Measurements from ENCODE around the gene FADS6. TPM values are rescaled to one million over a fixed set of nuclear protein-coding genes. Genes with fewer than 3 reads are reported as not detected.
A peak's percentile ranks its signal among the peaks of the same experiment; 100 is the strongest.

The FADS6 gene
- total and polyA plus RNA-seq, 2 of the 13 experiments (the other 11 are each of a cell fraction or from before 2014, with no cell fraction given): 0.11 TPM

DNA sequence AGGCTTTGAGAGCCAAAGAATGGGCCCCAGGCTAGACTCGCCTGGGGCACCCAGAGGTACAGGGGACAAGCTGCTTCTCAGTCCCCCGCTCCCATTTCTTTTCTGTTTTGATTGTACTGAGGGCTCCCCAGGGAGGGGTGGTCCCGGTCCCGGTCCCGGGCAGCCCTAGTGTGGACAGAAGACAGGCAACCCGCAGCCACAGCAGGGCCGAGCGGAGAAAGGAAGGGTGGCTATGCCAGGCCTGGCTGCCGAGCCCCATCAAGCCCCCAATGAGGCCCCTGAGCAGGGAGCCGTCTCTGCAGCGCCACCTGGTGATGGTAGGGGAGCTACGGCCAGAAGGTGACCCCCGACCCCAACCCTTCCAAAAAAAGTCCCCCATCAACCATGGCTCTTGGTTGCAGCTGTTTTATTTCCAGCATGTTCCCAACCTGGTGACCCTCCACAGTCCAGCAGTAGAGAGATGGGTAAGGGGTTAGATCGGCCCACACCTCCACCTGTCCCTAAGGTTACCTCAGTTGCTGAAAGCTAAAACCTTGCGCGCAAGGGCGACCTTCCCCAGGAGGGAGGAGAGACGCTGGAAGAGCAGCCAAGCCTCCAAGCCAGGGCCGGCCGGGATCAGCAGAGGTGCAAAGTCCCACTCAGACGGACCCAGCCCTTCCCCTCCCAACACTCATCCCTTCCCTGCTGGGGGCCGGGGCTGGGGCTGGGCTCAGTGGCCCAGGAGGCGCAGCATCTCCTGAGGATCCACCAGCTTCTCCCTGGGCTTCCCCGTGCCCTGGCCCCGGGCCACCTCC lies 31.1 kb downstream of the FADS6 start (continued):
- TF ChIP-seq ARID2 (CRISPR knock-in tag; IDR thresholded peaks at IDR 0.05; ENCODE audit: borderline replicate concordance): peak; percentile 77; the same call in 1 of the 2 replicates
- TF ChIP-seq ZNF558 (CRISPR knock-in tag; IDR thresholded peaks at IDR 0.05; ENCODE audit: borderline replicate concordance): no peak
- TF ChIP-seq MBNL3 (CRISPR knock-in tag; conservative IDR thresholded peaks at IDR 0.05): no peak
- TF ChIP-seq, protein P1, sequence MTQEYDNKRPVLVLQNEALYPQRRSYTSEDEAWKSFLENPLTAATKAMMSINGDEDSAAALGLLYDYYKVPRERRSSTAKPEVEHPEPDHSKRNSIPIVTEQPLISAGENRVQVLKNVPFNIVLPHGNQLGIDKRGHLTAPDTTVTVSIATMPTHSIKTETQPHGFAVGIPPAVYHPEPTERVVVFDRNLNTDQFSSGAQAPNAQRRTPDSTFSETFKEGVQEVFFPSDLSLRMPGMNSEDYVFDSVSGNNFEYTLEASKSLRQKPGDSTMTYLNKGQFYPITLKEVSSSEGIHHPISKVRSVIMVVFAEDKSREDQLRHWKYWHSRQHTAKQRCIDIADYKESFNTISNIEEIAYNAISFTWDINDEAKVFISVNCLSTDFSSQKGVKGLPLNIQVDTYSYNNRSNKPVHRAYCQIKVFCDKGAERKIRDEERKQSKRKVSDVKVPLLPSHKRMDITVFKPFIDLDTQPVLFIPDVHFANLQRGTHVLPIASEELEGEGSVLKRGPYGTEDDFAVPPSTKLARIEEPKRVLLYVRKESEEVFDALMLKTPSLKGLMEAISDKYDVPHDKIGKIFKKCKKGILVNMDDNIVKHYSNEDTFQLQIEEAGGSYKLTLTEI (CRISPR knock-in tag; conservative IDR thresholded peaks at IDR 0.05): no peak
- no peak for TF ChIP-seq ZNF431 (CRISPR knock-in tag; IDR thresholded peaks at IDR 0.05; ENCODE audit: borderline replicate concordance, low read depth)
- no peak for TF ChIP-seq FOSL1 (CRISPR knock-in tag; IDR thresholded peaks at IDR 0.05; ENCODE audit: borderline replicate concordance)
- no peak for TF ChIP-seq TERF1 (CRISPR knock-in tag; IDR thresholded peaks at IDR 0.05)
- no peak for TF ChIP-seq ELF1 (CRISPR knock-in tag; IDR thresholded peaks at IDR 0.05)
- no peak for TF ChIP-seq MIER3 (CRISPR knock-in tag; IDR thresholded peaks at IDR 0.05; ENCODE audit: borderline replicate concordance)
- no peak for TF ChIP-seq ZNF605 (CRISPR knock-in tag; IDR thresholded peaks at IDR 0.05)
- TF ChIP-seq SETDB1 (CRISPR knock-in tag; IDR thresholded peaks at IDR 0.05; ENCODE audit: borderline replicate concordance): no peak
- no peak for TF ChIP-seq RFX5 (IDR thresholded peaks at IDR 0.05; ENCODE audit: low read depth, low read length)
- TF ChIP-seq IRF2 (CRISPR knock-in tag; IDR thresholded peaks at IDR 0.05): 0 out of 2 replicates have a peak, but pooled peaks have one; percentile 24
- peak; percentile 55 for TF ChIP-seq AGO1 (IDR thresholded peaks at IDR 0.05; ENCODE audit: low read depth, low read length, poor library complexity, severe bottlenecking)
- no peak for TF ChIP-seq KLF9 (CRISPR knock-in tag; IDR thresholded peaks at IDR 0.05; ENCODE audit: low read depth)
- TF ChIP-seq HDAC1 (CRISPR knock-in tag; IDR thresholded peaks at IDR 0.05): no peak
- no peak for TF ChIP-seq HIVEP1 (CRISPR knock-in tag; IDR thresholded peaks at IDR 0.05)
- TF ChIP-seq ATF6 (CRISPR knock-in tag; conservative IDR thresholded peaks at IDR 0.05): no peak
- no peak for TF ChIP-seq ZNF354B (CRISPR knock-in tag; IDR thresholded peaks at IDR 0.05)
- TF ChIP-seq MXD4 (CRISPR knock-in tag; IDR thresholded peaks at IDR 0.05): no peak
- no peak for TF ChIP-seq RARA (CRISPR knock-in tag; IDR thresholded peaks at IDR 0.05)
- TF ChIP-seq ZBTB39 (CRISPR knock-in tag; IDR thresholded peaks at IDR 0.05): no peak
- TF ChIP-seq POGZ (CRISPR knock-in tag; IDR thresholded peaks at IDR 0.05): no peak
- no peak for TF ChIP-seq NKX3-1 (CRISPR knock-in tag; IDR thresholded peaks at IDR 0.05)
